ENCODE results near the gene CRELD1. TPM values are rescaled to one million over a fixed set of nuclear protein-coding genes. Genes with fewer than 3 reads are reported as not detected.

The CRELD1 gene
- total and polyA plus RNA-seq, 2 of the 13 experiments (the other 11 are each of a cell fraction or from before 2014, with no cell fraction given): 27.1 to 61.9 TPM

GRCh38 chr3:9890249-9891071, 43.2 kb upstream of the CRELD1 start, which contains the start of gene JAGN1 (continued):
- TF ChIP-seq ZEB1 (IDR thresholded peaks at IDR 0.05; ENCODE audit: insufficient replicate concordance, low read depth): no peak
- no peak for TF ChIP-seq ZNF382 (CRISPR knock-in tag; IDR thresholded peaks at IDR 0.05; ENCODE audit: borderline replicate concordance)
- no peak for TF ChIP-seq ATF1 (CRISPR knock-in tag; IDR thresholded peaks at IDR 0.05)
- no peak for TF ChIP-seq SOX6 (IDR thresholded peaks at IDR 0.05)
- TF ChIP-seq SOX6 (CRISPR knock-in tag; IDR thresholded peaks at IDR 0.05): peak; percentile 77
- no peak for TF ChIP-seq ZNF281 (CRISPR knock-in tag; IDR thresholded peaks at IDR 0.05; ENCODE audit: borderline replicate concordance)
- peak; percentile 60; the same call in 1 of the 2 replicates for TF ChIP-seq NFIC (IDR thresholded peaks at IDR 0.05; ENCODE audit: low read length)
- peak; percentile 46; the same call in 1 of the 2 replicates for TF ChIP-seq RFXANK (CRISPR knock-in tag; IDR thresholded peaks at IDR 0.05)
- TF ChIP-seq ZNF230 (CRISPR knock-in tag; IDR thresholded peaks at IDR 0.05): peak; percentile 88
- no peak for TF ChIP-seq ZNF260 (CRISPR knock-in tag; IDR thresholded peaks at IDR 0.05; ENCODE audit: borderline replicate concordance, low read depth)
- TF ChIP-seq ZNF280B (CRISPR knock-in tag; IDR thresholded peaks at IDR 0.05; ENCODE audit: borderline replicate concordance): peak; percentile 92
- TF ChIP-seq ZSCAN12 (CRISPR knock-in tag; IDR thresholded peaks at IDR 0.05): peak; percentile 65; the same call in 1 of the 2 replicates
- no peak for TF ChIP-seq ATF6 (CRISPR knock-in tag; conservative IDR thresholded peaks at IDR 0.05)
- TF ChIP-seq ZNF207 (IDR thresholded peaks at IDR 0.05; ENCODE audit: borderline replicate concordance): no peak
- TF ChIP-seq POLR2AphosphoS5 (IDR thresholded peaks at IDR 0.05; ENCODE audit: low read depth, low read length): peak; percentile 89
- no peak for TF ChIP-seq ZNF652 (CRISPR knock-in tag; IDR thresholded peaks at IDR 0.05; ENCODE audit: borderline replicate concordance, low read depth)
- TF ChIP-seq ZNF512B (CRISPR knock-in tag; IDR thresholded peaks at IDR 0.05; ENCODE audit: borderline replicate concordance): no peak
- TF ChIP-seq NRL (CRISPR knock-in tag; IDR thresholded peaks at IDR 0.05; ENCODE audit: borderline replicate concordance): peak; percentile 92
- peak; percentile 72; the same call in 1 of the 2 replicates for TF ChIP-seq MEIS2 (CRISPR knock-in tag; IDR thresholded peaks at IDR 0.05)
